Measurements from ENCODE around the gene TSPOAP1.

Gene TSPOAP1

GRCh38 chr17:58327363-58328194 is 1.0 kb downstream of the TSPOAP1 start:
- DNase-seq, result no peak

DNA sequence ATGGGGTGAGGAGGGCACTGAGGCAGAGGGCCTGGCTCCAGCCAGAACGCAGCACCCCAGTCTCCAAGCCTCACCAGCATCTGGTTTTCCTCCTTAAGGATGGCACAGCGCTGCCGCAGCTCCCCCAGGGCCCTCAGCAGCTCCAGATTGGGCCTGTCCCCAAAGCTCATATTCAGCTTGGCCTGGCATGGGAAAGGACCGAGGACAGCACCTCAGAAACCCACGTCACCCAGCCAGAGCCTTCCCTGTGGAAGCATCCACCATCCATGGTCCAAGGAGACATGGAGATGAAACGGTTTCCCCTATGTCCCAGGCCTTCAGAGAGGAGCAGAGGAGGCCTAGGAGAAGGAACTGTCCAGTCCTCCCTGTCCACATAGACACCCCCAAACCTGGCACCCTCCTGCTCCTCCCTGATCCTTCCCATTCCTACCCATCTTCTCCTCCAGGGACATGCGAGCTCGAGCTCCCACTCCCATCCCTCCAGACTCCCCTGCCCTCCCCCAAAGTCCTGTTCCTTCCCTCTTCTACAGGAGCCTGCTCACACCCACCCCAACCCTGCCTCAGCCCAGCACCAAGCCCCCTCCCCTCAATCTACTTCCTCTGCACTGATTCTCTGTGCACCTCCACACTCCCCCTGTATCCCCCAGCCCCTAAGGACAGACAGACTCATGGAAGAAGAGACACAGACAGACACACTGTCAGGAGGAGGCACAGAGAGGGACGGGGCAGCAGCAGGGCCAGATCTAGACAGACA is 1.8 kb downstream of the TSPOAP1 start:
- no peak for DNase-seq

GRCh38 chr17:58325976-58326468 is 2.6 kb downstream of the TSPOAP1 start:
- DNase-seq, result no peak

DNA sequence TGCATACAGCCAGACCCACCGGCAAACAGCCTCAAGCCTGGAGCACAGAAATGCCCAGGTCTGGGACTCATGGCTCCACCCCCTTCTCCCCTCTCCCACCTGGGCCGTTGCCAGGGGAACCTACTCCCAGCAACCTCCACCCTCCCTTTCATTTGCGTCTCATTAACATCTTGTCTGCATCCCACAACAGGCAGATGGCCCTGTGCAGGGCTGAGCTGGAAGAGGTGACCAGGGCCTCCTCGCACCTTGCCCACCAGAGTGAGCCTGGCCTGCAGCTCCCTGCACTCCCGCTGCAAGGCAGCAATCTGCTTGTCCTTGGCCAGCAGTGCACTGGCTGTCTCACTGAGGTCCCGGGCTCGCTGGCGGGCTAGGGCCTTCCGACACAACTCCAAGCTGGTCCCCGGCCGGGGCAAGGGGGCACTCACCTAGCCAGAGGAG is 3.3 kb downstream of the TSPOAP1 start:
- DNase-seq, result peak; percentile 43

- DNase-seq, result peak; percentile 67
These were observed 3.9 kb downstream of the TSPOAP1 start for GRCh38 chr17:58324409-58325288.

DNA sequence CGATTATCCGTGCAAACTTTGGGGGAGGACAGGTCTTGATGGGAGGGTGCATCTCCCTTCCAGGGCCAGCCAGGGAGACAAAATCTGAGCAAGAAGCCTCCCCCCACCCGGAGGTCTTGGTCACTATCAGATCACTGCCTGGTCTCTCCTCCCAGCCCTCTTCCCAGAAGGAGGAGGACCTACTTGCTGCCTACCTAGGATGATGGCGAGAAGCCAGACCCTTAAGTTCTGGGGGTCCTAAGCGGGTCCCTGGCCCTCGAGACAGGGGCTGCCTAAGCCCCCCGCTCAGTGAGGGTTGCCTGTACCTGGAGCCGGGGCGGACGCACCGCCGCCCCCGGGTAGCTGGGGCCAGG is 4.6 kb downstream of the TSPOAP1 start:
- no peak for DNase-seq

- no peak for DNase-seq
These were observed 5.1 kb downstream of the TSPOAP1 start for GRCh38 chr17:58323366-58324055.

DNA sequence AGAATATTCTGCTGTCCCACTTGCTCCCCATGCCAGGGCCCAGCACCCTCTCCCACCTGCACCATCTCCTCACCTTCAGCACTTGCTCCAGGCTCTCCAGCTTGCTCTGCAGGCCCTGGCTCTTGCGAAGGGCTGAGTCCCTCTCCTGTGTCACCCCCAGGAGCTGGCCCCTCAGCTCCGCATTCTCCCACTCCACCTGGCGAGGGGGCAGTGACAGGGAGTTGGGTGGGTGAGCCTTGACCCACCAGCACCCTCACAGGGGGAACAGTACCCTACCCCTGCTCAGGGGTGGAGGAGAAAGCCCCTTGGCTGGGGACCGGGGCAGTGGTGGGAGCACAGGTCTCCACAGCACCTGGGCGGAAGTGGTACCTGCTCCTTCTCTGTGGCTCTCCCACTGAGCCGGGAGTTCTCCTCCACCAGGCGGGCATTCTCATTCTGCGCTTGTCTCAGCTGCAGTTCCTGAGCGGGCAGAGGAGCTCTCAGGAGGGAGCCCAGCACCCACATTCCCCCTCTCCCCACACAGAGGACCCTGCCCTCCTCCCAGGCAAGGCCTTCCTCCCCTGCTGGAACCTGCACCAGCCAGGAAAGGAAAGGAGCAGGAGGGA is 5.9 kb downstream of the TSPOAP1 start:
- no peak for DNase-seq

DNA sequence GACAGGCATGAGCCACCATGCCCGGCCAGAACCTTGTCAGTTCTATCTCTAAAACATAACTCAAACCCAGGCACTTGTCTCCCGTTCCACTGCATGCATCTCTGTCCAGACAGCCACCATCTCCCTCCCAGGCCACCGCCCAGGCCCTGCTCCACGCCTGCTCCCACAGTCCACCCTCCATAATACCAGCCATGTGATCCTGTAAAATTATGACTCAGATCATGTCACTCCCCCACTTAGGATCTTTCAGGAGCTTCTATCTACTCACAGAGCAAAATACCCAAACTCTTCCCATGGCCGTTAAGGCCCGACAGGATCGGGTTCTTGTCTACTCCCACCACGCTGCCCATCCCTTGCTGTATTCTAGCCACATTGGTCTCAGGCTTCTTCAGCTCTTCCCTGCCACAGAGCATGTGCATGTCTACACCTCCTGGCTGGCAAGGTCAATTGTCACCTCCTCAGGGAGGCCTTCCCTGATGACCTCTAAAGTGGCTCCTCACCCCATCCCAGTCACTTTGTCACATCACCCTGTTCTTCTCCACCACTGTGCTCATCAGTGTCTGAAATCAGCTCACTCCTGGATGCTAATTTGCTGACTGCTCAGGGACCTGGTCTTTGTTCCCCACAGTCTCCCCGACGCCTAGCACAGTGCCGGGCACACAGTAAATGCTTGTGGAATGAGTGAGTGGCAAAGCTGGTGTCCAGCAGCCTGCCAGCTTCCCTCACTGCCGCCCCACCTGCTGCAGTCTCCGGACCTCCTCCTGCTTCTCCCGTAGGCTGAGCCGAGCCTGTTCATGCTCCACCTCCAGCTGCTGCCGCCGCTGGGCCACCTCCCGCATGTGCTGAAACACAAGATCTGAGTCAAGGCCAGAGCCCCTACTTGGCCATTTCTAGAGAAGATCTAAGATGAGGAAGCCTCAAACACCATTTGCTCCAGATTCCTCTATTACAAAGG is 6.7 kb downstream of the TSPOAP1 start:
- DNase-seq, result no peak

- DNase-seq, result no peak
These were observed 7.8 kb downstream of the TSPOAP1 start for GRCh38 chr17:58320570-58321323.

DNA sequence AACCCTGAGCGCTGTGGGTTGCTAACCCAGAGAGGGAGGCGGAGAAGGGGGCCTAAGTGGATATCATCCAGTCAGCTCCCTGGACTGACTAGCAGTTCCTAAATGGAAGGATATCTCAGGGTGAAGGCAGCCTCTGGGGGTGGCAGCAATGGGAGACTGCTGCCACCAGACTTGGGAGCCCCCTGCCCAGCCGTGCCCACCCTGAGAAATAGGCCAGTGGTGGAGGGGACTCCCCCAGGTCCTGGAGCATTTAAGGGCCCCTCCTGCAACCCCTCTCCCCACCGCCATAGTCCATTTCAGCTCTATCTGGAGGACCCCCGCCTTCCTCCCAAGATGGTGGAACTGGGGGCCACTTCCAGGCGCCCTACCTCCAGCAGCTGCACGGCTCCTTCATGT is 8.4 kb downstream of the TSPOAP1 start:
- DNase-seq, result no peak

GRCh38 chr17:58319173-58320162 is 9.1 kb downstream of the TSPOAP1 start:
- DNase-seq, result no peak

DNA sequence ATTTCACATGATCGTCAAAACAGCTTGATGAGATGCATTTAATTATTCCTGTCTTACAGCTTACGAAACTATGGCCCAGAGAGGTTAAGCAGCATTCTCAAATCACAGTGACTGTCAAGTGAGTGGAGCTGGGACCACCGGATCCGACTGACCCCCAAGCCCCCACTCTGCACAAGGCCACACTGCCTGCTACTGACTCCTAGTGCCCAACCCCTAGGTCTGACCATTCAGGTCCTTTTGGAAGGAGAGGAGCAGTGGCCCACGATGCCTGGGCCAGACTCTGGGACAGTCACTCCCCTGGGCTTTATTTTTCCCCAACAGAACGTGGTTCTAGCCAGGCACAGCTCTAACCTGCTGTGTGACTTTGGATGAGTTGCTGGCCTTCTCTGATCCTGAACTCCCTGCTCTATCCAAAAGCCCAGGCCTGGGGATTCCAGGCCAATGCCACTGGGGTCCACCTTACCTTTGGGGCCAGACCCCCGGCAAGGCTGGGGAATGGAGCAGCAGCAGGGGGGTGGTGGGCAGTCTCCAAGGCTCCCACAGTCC is 9.9 kb downstream of the TSPOAP1 start:
- no peak for DNase-seq

DNA sequence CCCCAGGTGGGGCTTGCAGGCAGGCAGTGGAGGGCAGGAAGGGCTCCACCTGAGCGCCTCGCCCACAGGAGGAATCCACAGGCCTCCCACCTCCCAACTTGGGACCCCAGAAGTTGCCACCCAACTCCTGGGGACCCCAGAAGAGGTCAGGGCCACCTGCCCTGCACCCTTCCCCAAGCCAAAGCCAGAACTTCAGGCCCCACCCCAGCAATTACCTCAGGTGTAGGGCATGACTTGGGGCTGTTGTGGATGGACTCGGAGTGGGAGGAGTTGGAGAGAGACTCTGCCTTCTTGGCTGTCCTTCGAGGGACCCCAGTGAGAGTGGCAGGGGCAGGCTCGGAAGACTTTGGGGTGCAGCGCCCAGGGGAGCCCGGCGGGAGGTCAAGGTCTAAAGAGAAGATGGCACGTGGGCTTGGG is 10.5 kb downstream of the TSPOAP1 start:
- no peak for DNase-seq

DNA sequence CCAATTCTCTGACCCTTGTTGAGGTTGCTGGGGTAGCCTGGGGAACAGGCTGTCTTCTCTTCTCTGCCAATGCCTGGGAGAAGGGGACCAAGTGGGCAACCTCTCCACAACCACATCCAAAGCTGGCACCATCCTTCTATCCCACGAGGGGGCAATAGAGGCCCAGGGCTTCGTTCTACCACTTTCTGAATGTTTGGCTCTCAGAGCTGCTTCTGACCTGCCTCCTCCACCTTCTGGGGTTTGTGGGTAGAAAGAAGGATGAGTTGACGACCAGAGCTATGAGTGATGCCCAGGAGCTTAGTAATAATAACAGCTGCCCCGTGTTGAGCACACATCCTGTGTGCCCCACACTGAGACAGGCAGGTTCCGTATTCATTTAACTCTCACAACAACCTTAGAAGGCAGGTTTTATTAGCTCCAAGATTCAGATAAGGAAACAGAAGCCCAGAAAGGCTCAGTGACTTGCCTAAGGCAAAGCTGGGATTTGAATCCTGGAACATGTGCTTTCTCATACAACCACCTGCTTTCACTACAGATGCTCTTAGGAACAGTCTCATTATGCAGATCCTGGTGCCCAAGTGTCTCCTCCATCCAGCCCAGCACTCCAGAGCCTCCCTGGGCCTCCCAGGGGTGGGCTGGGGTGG is 11.1 kb downstream of the TSPOAP1 start:
- DNase-seq, result peak; percentile 38

- DNase-seq, result no peak
These were observed 12.2 kb downstream of the TSPOAP1 start for GRCh38 chr17:58316260-58316960.

- DNase-seq, result no peak
These were observed 12.8 kb downstream of the TSPOAP1 start for GRCh38 chr17:58315750-58316149.
